SH-SY5Y (cell line): ENCODE data around the gene HRAS.

Experiments
- GATA2 ChIP-seq: IDR thresholded peaks from 2 replicates; pipeline ENCODE4 v1.6.1; 2011; ENCODE audit warnings: mild to moderate bottlenecking, low read depth, low read length
- GATA3 ChIP-seq: IDR thresholded peaks from 2 replicates; pipeline ENCODE4 v1.6.1; 2011; ENCODE audit warnings: low read depth, mild to moderate bottlenecking, low read length, moderate library complexity

DNA sequence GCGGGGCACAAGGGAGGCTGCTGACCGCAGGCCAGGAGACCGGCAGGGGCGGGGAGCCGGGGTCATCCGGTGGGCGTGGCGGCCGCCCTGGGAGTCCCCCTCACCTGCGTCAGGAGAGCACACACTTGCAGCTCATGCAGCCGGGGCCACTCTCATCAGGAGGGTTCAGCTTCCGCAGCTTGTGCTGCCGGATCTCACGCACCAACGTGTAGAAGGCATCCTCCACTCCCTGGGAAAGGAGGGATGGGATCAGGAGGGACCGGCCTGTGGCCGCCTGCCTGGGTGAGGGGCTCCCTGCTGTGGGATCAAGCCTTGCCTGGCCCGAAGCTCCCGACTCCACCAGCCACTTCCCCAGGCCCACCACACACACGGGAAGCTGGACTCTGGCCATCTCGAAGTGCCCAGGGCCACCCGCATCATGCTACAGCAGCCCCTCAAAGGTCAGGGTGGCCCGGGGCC is 2.8 kb downstream of the HRAS start:
- TF ChIP-seq GATA3 (no peak), GATA2 (no peak)
